Right lobe of liver (tissue), 6 donors: ENCODE results near the gene PBX4. TPM values are rescaled to one million over a fixed set of nuclear protein-coding genes. Genes with fewer than 3 reads are reported as not detected.

Experiments used
- ATAC-seq, 4 donors: fragments of 200-7000 bp; cut with Tn5 transposase; one replicate each; pipeline ENCODE4 v1.9.1; 2020; ENCODE audit warnings: mild to moderate bottlenecking in 4 of 4, moderate library complexity in 4 of 4
- DNase-seq, 3 donors: peaks; one replicate each; pipeline ENCODE4 v3.0.0-alpha.2; 2020
- H3K27ac ChIP-seq, 3 donors: fragments of 200-600 bp; one replicate each; pipeline ENCODE4 v1.8.0; 2022
- H3K27me3 ChIP-seq, 2 donors: fragments of 200-600 bp; one replicate each; pipeline ENCODE4 v1.8.0; 2022
- H3K36me3 ChIP-seq, 4 donors: fragments of 200-600 bp; sonication (generic) in 1 of 4; one replicate each; pipeline versions ENCODE4 v1.5.1 to v1.8.0; 2017 to 2022; ENCODE audit warnings: control low read depth in 1 of 4
- H3K4me1 ChIP-seq, 4 donors: fragments of 200-600 bp; sonication (generic) in 1 of 4; one replicate each; pipeline versions ENCODE4 v1.5.1 to v1.8.0; 2017 to 2022; ENCODE audit warnings: control low read depth in 1 of 4
- H3K4me3 ChIP-seq, 3 donors: fragments of 200-600 bp; one replicate each; pipeline ENCODE4 v1.8.0; 2022
- H3K9me3 ChIP-seq, 4 donors: fragments of 200-600 bp; sonication (generic) in 1 of 4; one replicate each; pipeline versions ENCODE4 v1.5.1 to v1.8.0; 2017 to 2022; ENCODE audit warnings: control low read depth in 1 of 4
- POLR2A ChIP-seq: fragments of 450-650 bp; IDR thresholded peaks from one replicate; pipeline ENCODE4 v1.6.1; 2017; ENCODE audit warnings: antibody characterized with exemption, mild to moderate bottlenecking
- WGBS: methylation state at CpG from one replicate; pipeline ENCODE4 v1.1.6; 2018; ENCODE audit warnings: low coverage, low lambda C conversion rate; ENCODE audit not compliant: insufficient coverage; ENCODE audit errors: missing lambda C conversion rate; 5-methylcytosine and 5-hydroxymethylcytosine counted together
- intact Hi-C, 2 donors: fragments of 100-400 bp; cut with DNase I; formaldehyde crosslinking; loops; one replicate each; pipeline versions ENCODE4 v1.11.2 to v1.14.1; 2022
- total RNA-seq, 6 experiments: library from RNA; depleted of rRNA in 2 of 6; stranded (reverse); fragments of >200 nt in 2 of 6; fragmentation: NEBNext Ultra II Directional in 3 of 6; extraction: Animal tissue kit (Norgen Biotek cat#: 25700) in 3 of 6; gene quantifications; one replicate each; pipeline versions ENCODE4 v1.1.0 to v1.2.4, GENCODE V29; 2016 to 2023
- TF ChIP-seq, protein P1 (sequence below), 4 donors: fragments of 200-600 bp in 3 of 4; fragments of 450-650 bp in 1 of 4; IDR thresholded peaks; one replicate each; pipeline versions ENCODE4 v1.5.1 to v1.8.0; 2016 to 2022; ENCODE audit warnings: antibody characterized with exemption in 4 of 4, mild to moderate bottlenecking in 2 of 4
- donor health status: DM: no; HTN: yes; CAD: no.
- donor health status: DM: no; HTN: no; CAD: no.
- donor health status: DM: no; HTN: no; CAD: no.
- donor health status: DM: no; HTN: yes; CAD: no.
- donor health status: DM: no; HTN: yes; CAD: no.

PBX4 gene
- total RNA-seq, 6 experiments from 2014 or later: 0.87 TPM; not detected in 5

DNA sequence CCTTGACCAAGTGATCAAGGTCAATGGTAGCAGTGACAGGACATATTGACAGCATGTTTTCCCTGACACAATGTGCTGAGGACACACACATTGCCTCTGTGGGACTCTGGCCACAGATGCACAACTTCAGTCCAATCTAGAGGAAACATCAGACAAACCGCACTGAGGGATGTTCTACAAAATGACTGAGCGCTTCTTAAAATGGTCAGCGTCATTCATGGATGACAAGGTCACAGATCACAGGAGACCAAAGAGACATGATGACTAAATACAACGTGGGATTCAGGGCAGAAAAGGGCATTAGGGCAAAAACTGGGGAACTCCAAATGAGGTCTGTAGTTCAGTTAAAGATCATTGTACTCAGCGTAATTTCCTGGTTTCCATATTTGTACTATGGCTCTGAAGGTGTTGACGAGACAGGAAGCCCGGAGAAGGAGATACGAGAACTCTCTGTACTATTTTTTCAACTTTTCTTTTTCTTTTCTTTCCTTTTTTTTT is 20.6 kb downstream of the PBX4 start:
- ATAC-seq (peak in 2 of 4 donors; percentile 27 to 32), DNase-seq (no peak)
- no peak overlapping the region for H3K27ac ChIP-seq
- no peak overlapping the region for H3K4me3 ChIP-seq
- no peaks in the 10 kb centered on the region for H3K27me3 ChIP-seq
- no peaks in the 10 kb centered on the region for H3K36me3 ChIP-seq
- 53% methylated on average over 7 of the region's 8 CpGs for WGBS
- intact Hi-C loops: no loop called here
- H3K4me1 ChIP-seq: no peaks in the 10 kb centered on the region
- no peaks in the 10 kb centered on the region for H3K9me3 ChIP-seq
- TF ChIP-seq, protein P1, sequence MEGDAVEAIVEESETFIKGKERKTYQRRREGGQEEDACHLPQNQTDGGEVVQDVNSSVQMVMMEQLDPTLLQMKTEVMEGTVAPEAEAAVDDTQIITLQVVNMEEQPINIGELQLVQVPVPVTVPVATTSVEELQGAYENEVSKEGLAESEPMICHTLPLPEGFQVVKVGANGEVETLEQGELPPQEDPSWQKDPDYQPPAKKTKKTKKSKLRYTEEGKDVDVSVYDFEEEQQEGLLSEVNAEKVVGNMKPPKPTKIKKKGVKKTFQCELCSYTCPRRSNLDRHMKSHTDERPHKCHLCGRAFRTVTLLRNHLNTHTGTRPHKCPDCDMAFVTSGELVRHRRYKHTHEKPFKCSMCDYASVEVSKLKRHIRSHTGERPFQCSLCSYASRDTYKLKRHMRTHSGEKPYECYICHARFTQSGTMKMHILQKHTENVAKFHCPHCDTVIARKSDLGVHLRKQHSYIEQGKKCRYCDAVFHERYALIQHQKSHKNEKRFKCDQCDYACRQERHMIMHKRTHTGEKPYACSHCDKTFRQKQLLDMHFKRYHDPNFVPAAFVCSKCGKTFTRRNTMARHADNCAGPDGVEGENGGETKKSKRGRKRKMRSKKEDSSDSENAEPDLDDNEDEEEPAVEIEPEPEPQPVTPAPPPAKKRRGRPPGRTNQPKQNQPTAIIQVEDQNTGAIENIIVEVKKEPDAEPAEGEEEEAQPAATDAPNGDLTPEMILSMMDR (IDR thresholded peaks at IDR 0.05): no peak
- no peak for TF ChIP-seq POLR2A

DNA sequence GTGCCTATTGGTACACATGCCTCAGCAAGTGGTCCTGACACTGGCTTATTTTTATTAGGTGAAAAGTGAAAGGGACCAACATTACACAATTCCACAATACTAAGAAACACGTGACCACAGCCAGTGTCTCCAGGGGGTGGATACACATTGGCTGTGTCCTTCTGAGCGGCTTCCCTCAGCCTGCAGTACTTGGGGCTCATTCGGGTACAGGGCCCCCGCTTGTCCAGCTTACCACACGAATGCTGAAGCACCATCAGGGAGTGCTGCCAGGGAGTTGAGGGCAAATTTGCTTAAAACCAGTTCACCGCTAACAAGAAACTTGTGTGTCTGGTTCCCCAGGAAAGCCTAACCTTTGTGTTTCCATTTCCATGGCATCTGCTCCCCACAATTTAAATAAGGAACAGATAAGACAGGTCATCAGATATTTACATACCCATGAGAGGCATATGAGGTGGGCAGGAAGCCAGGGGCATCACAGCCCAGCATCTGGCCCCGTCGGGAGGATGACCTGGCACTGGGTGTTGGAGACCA is 23.3 kb downstream of the PBX4 start:
- intact Hi-C loops: no loop called here
- H3K4me3 ChIP-seq: no peak overlapping the region
- DNase-seq (no peak), ATAC-seq (peak in 1 of 4 donors; percentile 19)
- H3K27ac ChIP-seq: no peak overlapping the region
- H3K36me3 ChIP-seq: no peaks in the 10 kb centered on the region
- H3K27me3 ChIP-seq: no peaks in the 10 kb centered on the region
- TF ChIP-seq, protein P1 (IDR thresholded peaks at IDR 0.05): no peak
- no peak for TF ChIP-seq POLR2A
- H3K4me1 ChIP-seq: no peaks in the 10 kb centered on the region
- WGBS: 45% methylated on average over 7 of the region's 8 CpGs
- no peaks in the 10 kb centered on the region for H3K9me3 ChIP-seq

DNA sequence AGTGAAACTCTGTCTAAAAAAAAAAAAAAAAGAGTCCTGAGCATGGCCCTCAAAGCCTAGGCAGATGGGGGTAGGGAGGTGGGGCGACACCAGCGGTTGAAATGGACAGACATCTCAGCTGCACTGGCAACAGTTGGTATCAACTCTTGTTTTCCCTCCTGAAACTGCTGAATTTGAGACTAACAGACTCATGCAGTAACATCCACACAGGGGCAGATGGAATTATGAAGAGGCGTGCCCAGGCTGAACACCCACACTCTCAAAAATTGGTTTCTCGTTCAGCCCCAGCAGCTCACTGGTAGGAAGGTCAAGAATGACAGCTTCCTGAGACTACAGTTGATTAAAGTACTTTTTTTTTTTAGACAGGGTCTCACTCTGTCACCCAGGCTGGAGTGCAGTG is 24.1 kb downstream of the PBX4 start:
- TF ChIP-seq, protein P1 (IDR thresholded peaks at IDR 0.05): no peak
- no peak for TF ChIP-seq POLR2A
- Histone ChIP-seq H3K9me3 (no peaks in the 10 kb centered on the region), H3K27ac (no peak overlapping the region), H3K27me3 (no peaks in the 10 kb centered on the region), H3K36me3 (no peaks in the 10 kb centered on the region), H3K4me3 (no peak overlapping the region), H3K4me1 (no peaks in the 10 kb centered on the region)
- WGBS: 87% methylated on average over 4 of the region's 4 CpGs
- intact Hi-C loops: no loop called here
- DNase-seq (no peak), ATAC-seq (no peak)

DNA sequence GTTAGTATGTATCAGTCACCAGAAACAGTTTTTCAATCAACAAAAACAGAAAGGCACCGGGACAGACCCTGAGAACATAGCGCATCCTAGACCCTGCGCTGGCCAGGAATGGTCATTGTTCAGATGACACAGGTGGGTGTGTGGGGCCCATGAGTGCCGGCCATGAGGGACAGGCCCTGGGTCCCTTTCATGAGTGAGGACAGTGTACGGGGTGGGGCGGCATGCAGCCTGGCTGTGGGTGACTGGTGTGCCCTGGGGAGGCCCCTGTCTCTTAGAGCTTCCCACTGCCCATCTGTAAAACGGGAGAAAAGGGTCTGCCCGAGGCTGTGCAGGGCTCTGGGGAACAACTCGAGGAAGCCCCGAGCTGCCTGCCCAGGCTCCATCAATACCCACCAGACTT is 25.8 kb downstream of the PBX4 start:
- Histone ChIP-seq H3K4me1 (no peaks in the 10 kb centered on the region), H3K9me3 (no peaks in the 10 kb centered on the region), H3K27ac (no peak overlapping the region), H3K36me3 (no peaks in the 10 kb centered on the region), H3K4me3 (no peak overlapping the region), H3K27me3 (no peaks in the 10 kb centered on the region)
- no peak for DNase-seq
- TF ChIP-seq POLR2A: no peak
- TF ChIP-seq, protein P1 (IDR thresholded peaks at IDR 0.05): no peak
- peak in 1 of 4 donors; percentile 29 for ATAC-seq
- intact Hi-C loops: no loop called here
- WGBS: no CpG with 5 or more reads among the region's 10 CpGs
